Measurements from ENCODE around the gene TXNDC16.

The TXNDC16 gene

DNA sequence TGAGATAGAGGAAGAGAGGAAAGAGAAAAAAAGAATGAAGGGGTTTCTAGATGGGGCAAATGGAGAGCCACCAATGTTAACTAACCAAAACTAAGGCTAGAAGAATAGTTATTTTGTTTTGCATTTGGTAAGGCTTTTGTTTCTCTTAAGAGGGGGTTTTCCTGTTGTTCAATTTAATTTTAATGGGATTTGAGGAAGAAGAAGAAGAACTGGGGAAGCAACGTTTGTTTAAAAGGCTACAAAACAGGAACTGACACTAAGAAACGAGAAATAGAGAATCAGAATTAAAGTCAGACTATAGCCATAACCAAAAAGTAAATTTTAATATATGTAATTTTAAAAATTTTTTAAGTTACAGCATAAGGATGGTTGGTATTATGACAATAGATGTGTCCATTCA, 13.7 kb downstream of the TXNDC16 start:
- Histone ChIP-seq H3K27ac (ENCODE audit: low read length) (no peak overlapping the region), H3K27me3 (ENCODE audit: control insufficient read depth in 1 of 2, insufficient read depth in 2 of 2, low read length in 2 of 2) (no peaks in the 10 kb centered on the region), H3K4me1 (ENCODE audit: control insufficient read depth, insufficient read depth, low read length) (no peaks in the 10 kb centered on the region), H3K36me3 (ENCODE audit: control insufficient read depth in 2 of 2, insufficient read depth in 2 of 2, low read length in 2 of 2) (peaks cover 11 to 18% of the 10 kb centered on the region in 2 donors), H3K4me3 (ENCODE audit: low read length in 2 of 2) (no peak overlapping the region), H3K9me3 (ENCODE audit: control insufficient read depth in 2 of 2, low read length in 2 of 2) (no peaks in the 10 kb centered on the region), H3K9ac (ENCODE audit: low read length in 2 of 2) (no peak overlapping the region)

DNA sequence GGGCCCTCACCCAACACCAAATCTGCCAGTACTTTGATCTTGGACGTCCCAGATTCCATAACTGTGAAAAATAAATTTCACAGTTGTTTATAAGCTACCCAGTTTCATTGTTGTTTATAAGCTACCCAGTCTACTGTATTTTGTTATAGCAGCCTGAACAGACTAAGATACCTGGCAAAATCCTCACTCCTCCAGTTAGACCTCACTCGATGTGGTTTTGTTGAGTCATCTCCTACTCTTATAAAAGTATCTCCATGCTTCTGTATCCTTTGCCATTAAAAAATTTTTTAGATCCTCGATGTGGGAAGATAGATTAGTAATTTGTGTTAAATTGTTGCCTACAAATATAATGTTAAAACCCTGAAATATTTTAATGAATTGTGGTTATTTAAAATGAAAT, 16.0 kb downstream of the TXNDC16 start:
- Histone ChIP-seq H3K36me3 (ENCODE audit: control insufficient read depth in 2 of 2, insufficient read depth in 2 of 2, low read length in 2 of 2) (peaks cover 11 to 22% of the 10 kb centered on the region in 2 donors), H3K4me3 (ENCODE audit: low read length in 2 of 2) (no peak overlapping the region), H3K27me3 (ENCODE audit: control insufficient read depth in 1 of 2, insufficient read depth in 2 of 2, low read length in 2 of 2) (no peaks in the 10 kb centered on the region), H3K27ac (ENCODE audit: low read length) (no peak overlapping the region), H3K9me3 (ENCODE audit: control insufficient read depth in 2 of 2, low read length in 2 of 2) (no peaks in the 10 kb centered on the region), H3K9ac (ENCODE audit: low read length in 2 of 2) (no peak overlapping the region), H3K4me1 (ENCODE audit: control insufficient read depth, insufficient read depth, low read length) (no peaks in the 10 kb centered on the region)

DNA sequence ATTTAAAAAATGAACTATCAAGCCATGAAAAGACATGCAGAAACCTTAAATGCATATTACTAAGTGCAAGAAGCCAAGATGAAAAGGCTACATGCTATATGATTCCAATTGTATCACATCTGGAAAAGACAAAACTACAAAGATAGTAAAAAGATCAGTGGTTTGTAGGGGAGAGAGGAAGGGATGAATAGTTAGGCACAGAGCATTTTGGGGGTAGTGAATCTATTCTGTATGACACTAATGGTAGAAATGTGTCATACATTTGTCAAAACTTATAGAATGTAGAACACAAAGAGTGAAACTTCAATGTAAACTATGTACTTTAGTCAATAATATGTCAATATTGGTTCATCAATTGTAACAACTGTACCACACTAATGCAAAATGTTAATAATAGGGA, 20.8 kb downstream of the TXNDC16 start:
- Histone ChIP-seq H3K9ac (ENCODE audit: low read length in 2 of 2) (no peak overlapping the region), H3K4me1 (ENCODE audit: control insufficient read depth, insufficient read depth, low read length) (no peaks in the 10 kb centered on the region), H3K4me3 (ENCODE audit: low read length in 2 of 2) (no peak overlapping the region), H3K36me3 (ENCODE audit: control insufficient read depth in 2 of 2, insufficient read depth in 2 of 2, low read length in 2 of 2) (peaks cover 11 to 24% of the 10 kb centered on the region in 2 donors), H3K9me3 (ENCODE audit: control insufficient read depth in 2 of 2, low read length in 2 of 2) (no peaks in the 10 kb centered on the region), H3K27me3 (ENCODE audit: control insufficient read depth in 1 of 2, insufficient read depth in 2 of 2, low read length in 2 of 2) (no peaks in the 10 kb centered on the region), H3K27ac (ENCODE audit: low read length) (no peak overlapping the region)

DNA sequence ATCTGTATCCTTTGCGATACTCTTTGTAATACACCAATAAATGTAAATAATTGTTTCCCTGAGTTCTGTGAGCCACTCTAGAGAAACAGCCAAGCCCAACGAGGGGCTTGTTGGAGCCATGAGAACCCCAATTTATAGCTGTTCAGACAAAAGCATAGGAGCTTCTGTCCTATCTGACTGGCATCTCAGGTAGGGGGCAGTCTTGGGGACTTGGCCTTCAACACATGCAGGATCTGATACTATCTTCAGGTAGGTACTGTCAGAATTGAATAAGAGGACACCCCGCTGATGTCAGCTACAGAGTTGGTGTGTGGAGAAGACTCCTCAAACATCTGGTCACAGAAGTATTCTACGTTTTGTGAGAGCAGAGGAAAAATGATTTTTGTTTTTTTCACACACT, 25.3 kb downstream of the TXNDC16 start:
- Histone ChIP-seq H3K27me3 (ENCODE audit: control insufficient read depth in 1 of 2, insufficient read depth in 2 of 2, low read length in 2 of 2) (no peaks in the 10 kb centered on the region), H3K9me3 (ENCODE audit: control insufficient read depth in 2 of 2, low read length in 2 of 2) (no peaks in the 10 kb centered on the region), H3K27ac (ENCODE audit: low read length) (no peak overlapping the region), H3K4me3 (ENCODE audit: low read length in 2 of 2) (no peak overlapping the region), H3K4me1 (ENCODE audit: control insufficient read depth, insufficient read depth, low read length) (no peaks in the 10 kb centered on the region), H3K9ac (ENCODE audit: low read length in 2 of 2) (no peak overlapping the region), H3K36me3 (ENCODE audit: control insufficient read depth in 2 of 2, insufficient read depth in 2 of 2, low read length in 2 of 2) (peaks cover 7 to 10% of the 10 kb centered on the region in 2 donors)

DNA sequence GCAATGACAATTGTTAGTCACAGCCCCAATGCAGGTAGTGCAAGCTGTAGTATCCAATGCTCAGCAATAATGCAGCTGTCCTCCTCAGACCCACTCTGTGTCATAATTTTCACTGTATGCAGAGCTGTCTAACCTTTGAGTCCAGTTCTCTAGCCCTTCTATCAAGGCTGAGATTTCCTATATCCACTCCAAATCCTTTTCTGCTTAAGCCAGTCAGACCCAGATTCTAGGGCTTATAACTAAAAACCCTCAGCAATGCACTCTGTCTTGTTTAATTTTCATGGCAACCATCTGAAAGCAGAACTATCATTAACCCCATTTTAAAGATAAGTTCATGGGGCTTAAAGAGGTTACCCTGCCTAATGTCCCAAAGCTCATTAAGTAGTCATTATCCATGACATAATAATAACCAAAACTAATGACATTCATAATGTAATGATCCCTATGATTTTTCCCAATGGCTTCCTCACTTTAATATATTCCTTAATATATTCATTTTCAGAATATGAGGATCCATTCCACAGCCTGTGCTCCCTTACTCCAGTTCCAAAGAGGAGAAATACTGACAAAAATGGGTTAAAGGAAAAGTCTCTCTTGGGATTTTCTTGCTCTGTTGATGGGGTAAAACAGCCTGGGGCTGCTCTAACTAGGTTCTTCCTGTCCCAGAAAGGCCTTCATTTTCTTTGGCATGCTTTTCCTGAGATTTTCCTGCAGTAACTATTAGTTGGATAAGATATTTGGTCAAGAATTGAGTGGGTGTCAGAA, 29.5 kb downstream of the TXNDC16 start:
- H3K27ac ChIP-seq (ENCODE audit: low read length): no peak overlapping the region
- H3K4me3 ChIP-seq (ENCODE audit: low read length in 2 of 2): no peak overlapping the region
- no peaks in the 10 kb centered on the region for H3K27me3 ChIP-seq (ENCODE audit: control insufficient read depth in 1 of 2, insufficient read depth in 2 of 2, low read length in 2 of 2)
- no peaks in the 10 kb centered on the region for H3K4me1 ChIP-seq (ENCODE audit: control insufficient read depth, insufficient read depth, low read length)
- H3K36me3 ChIP-seq (ENCODE audit: control insufficient read depth in 2 of 2, insufficient read depth in 2 of 2, low read length in 2 of 2): peaks cover 7 to 10% of the 10 kb centered on the region in 2 donors
- no peaks in the 10 kb centered on the region for H3K9me3 ChIP-seq (ENCODE audit: control insufficient read depth in 2 of 2, low read length in 2 of 2)
- H3K9ac ChIP-seq (ENCODE audit: low read length in 2 of 2): no peak overlapping the region

DNA sequence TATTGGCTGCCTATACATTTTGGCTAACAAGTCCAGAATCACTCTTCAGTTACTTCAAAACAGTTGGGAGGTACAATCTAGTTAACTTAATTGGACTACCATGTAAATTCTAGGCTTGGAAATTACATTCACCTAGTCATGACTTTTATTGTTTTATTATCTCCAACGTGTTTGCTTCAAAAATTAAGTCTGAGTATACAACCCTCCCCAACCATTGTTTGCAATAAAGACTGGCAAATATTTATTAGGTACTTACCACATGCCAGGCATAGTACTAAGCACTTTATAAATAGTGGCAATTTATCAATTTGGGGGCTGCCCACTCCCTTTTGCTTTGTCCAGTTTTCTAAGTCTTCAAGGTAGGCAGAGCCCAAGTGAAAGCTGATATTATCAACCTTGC, 30.3 kb downstream of the TXNDC16 start:
- H3K9me3 ChIP-seq (ENCODE audit: control insufficient read depth in 2 of 2, low read length in 2 of 2): no peaks in the 10 kb centered on the region
- H3K9ac ChIP-seq (ENCODE audit: low read length in 2 of 2): no peak overlapping the region
- no peaks in the 10 kb centered on the region for H3K4me1 ChIP-seq (ENCODE audit: control insufficient read depth, insufficient read depth, low read length)
- no peak overlapping the region for H3K4me3 ChIP-seq (ENCODE audit: low read length in 2 of 2)
- H3K27me3 ChIP-seq (ENCODE audit: control insufficient read depth in 1 of 2, insufficient read depth in 2 of 2, low read length in 2 of 2): no peaks in the 10 kb centered on the region
- peaks cover 6 to 8% of the 10 kb centered on the region in 2 donors for H3K36me3 ChIP-seq (ENCODE audit: control insufficient read depth in 2 of 2, insufficient read depth in 2 of 2, low read length in 2 of 2)
- H3K27ac ChIP-seq (ENCODE audit: low read length): no peak overlapping the region

DNA sequence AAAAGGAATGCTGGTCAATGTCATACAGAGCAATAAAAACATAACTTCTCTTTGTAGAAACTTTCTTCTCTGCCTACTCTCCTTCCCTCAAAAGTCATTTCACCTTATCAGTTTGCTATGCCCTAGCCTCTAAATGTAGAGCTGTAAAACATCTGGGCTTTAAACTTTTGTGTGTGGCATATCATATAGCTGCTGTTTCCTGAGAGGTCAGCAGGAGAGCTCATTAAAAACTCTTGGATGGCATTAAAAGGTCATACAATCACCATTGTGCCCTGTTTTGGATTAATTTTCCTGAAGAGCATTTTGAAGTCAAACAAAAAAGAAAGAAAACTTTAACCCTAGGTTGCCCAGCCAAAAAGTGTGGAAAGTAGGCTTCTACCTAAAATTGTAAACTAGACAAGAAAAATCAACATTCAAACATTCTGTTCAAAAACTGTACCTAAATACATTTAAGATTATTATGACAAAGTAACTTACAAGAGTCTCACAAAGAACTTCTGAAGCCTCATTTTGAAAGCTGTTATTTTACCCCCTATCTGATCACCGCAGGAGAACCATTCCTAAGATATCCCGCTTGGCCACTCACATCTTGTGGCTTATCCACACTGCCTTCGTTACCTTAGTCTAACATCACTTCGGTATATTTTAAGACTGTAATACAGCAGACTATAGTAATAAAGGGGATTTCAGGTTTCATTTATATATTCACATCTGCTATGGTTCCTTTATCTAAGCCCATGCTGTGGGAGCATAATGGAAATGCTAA, 38.1 kb downstream of the TXNDC16 start:
- Histone ChIP-seq H3K4me1 (ENCODE audit: control insufficient read depth, insufficient read depth, low read length) (no peaks in the 10 kb centered on the region), H3K9me3 (ENCODE audit: control insufficient read depth in 2 of 2, low read length in 2 of 2) (no peaks in the 10 kb centered on the region), H3K36me3 (ENCODE audit: control insufficient read depth in 2 of 2, insufficient read depth in 2 of 2, low read length in 2 of 2) (peaks cover 0 to 6% of the 10 kb centered on the region in 2 donors), H3K27ac (ENCODE audit: low read length) (no peak overlapping the region), H3K27me3 (ENCODE audit: control insufficient read depth in 1 of 2, insufficient read depth in 2 of 2, low read length in 2 of 2) (no peaks in the 10 kb centered on the region), H3K9ac (ENCODE audit: low read length in 2 of 2) (no peak overlapping the region), H3K4me3 (ENCODE audit: low read length in 2 of 2) (no peak overlapping the region)

DNA sequence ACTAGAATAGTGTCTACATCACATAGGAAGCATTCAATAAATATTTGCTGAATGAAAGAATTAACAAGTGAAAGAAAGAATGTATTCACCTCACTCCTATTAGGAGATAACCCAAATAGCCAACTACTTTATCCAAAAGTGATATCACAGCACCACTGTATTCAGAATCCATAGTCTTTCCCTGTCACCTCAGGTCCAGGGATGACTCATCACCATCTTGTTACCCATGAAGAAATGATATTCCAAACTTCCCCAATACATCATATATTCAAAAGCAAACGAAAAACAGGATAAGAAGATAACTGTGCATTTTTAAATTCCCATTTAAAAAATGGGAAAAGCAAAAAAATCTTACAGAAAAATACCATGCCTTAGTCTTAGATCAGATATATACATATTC, 39.1 kb downstream of the TXNDC16 start:
- no peaks in the 10 kb centered on the region for H3K9me3 ChIP-seq (ENCODE audit: control insufficient read depth in 2 of 2, low read length in 2 of 2)
- H3K36me3 ChIP-seq (ENCODE audit: control insufficient read depth in 2 of 2, insufficient read depth in 2 of 2, low read length in 2 of 2): peaks cover 0 to 6% of the 10 kb centered on the region in 2 donors

DNA sequence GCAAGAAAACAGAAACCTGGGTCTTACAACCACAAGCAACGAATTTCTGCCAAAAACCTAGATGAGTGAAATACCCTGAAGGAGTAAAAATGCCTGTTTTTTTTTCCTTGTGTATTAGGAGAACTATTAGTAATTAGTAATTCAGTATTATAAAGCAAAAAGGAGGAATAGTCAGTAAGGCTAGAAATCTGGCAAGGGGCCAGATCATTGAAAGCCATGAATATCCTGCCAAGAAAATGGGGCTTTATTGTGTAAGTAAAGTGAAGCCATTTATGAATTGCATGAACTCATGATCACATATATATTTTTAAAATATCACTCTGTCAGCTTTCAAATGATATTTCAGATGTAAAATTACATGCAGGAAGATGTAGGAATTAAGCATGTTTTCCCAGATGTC, 57.9 kb downstream of the TXNDC16 start:
- no peak overlapping the region for H3K27ac ChIP-seq (ENCODE audit: low read length)
- no peak overlapping the region for H3K4me3 ChIP-seq (ENCODE audit: low read length in 2 of 2)
- no peaks in the 10 kb centered on the region for H3K27me3 ChIP-seq (ENCODE audit: control insufficient read depth in 1 of 2, insufficient read depth in 2 of 2, low read length in 2 of 2)
- no peak overlapping the region for H3K9ac ChIP-seq (ENCODE audit: low read length in 2 of 2)
- H3K36me3 ChIP-seq (ENCODE audit: control insufficient read depth in 2 of 2, insufficient read depth in 2 of 2, low read length in 2 of 2): no peaks in the 10 kb centered on the region
- H3K9me3 ChIP-seq (ENCODE audit: control insufficient read depth in 2 of 2, low read length in 2 of 2): peaks cover 0 to 6% of the 10 kb centered on the region in 2 donors
- H3K4me1 ChIP-seq (ENCODE audit: control insufficient read depth, insufficient read depth, low read length): no peaks in the 10 kb centered on the region

More for the DNA sequence above, 39.1 kb downstream of the TXNDC16 start:
- no peaks in the 10 kb centered on the region for H3K27me3 ChIP-seq (ENCODE audit: control insufficient read depth in 1 of 2, insufficient read depth in 2 of 2, low read length in 2 of 2)
- no peak overlapping the region for H3K9ac ChIP-seq (ENCODE audit: low read length in 2 of 2)
- H3K27ac ChIP-seq (ENCODE audit: low read length): no peak overlapping the region
- no peak overlapping the region for H3K4me3 ChIP-seq (ENCODE audit: low read length in 2 of 2)
- no peaks in the 10 kb centered on the region for H3K4me1 ChIP-seq (ENCODE audit: control insufficient read depth, insufficient read depth, low read length)

DNA sequence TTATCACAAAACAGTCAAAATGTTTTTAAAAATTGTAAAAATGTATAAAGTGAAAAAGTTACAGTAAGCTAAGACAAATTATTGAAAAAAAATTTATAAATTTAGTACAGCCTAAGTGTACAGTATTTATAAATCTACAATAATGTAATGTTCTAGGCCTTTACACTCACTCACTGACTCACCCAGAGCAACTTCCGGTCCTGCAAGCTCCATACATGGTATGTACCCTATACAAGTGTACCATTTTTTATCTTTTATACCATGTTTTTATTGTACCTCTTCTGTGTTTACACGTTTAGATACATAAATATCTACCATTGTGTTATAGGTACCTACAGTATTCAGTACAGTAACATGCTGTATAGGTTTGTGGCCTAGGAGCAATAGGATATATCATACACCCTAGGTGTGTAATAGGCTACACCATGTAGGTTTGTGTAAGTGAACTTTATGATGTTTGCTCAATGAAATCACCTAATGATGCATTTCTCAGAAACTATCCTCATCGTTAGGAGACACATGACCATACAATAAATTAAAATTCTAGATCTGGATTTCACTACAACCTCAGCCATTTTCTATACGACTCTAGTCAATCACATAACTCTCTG, 66.8 kb downstream of the TXNDC16 start:
- Histone ChIP-seq H3K27ac (ENCODE audit: low read length) (no peak overlapping the region), H3K4me1 (ENCODE audit: control insufficient read depth, insufficient read depth, low read length) (no peaks in the 10 kb centered on the region), H3K36me3 (ENCODE audit: control insufficient read depth in 2 of 2, insufficient read depth in 2 of 2, low read length in 2 of 2) (peaks cover 0 to 3% of the 10 kb centered on the region in 2 donors), H3K27me3 (ENCODE audit: control insufficient read depth in 1 of 2, insufficient read depth in 2 of 2, low read length in 2 of 2) (no peaks in the 10 kb centered on the region), H3K9me3 (ENCODE audit: control insufficient read depth in 2 of 2, low read length in 2 of 2) (no peaks in the 10 kb centered on the region), H3K4me3 (ENCODE audit: low read length in 2 of 2) (no peak overlapping the region), H3K9ac (ENCODE audit: low read length in 2 of 2) (no peak overlapping the region)
